A549 (cell line): ENCODE data around the gene MAN1C1. TPM values are rescaled to one million over a fixed set of nuclear protein-coding genes. Genes with fewer than 3 reads are reported as not detected.

Experiments used
- ATAC-seq, 2 experiments: fragments of 200-7000 bp in 1 of 2; fragments of >200 bp in 1 of 2; cut with Nextera tagmentation in 1 of 2; cut with Tn5 transposase in 1 of 2; 3 replicates each; pipeline versions ENCODE4 v1.8.0 to v1.9.1; 2018 to 2020; ENCODE audit warnings: mild to moderate bottlenecking in 1 of 2, moderate library complexity in 1 of 2
- CTCF ChIA-PET: fragments of 300-600 bp; sonication (Branson Sonifier 250); formaldehyde crosslinking; extraction: SDS; loops from one replicate; lab custom pipeline; 2021; ENCODE audit warnings: antibody characterized with exemption, inconsistent platforms; lab: Yijun Ruan, JAX
- POLR2A ChIA-PET: fragments of 350-600 bp; formaldehyde crosslinking; extraction: SDS; loops from one replicate; lab custom pipeline; 2021; ENCODE audit warnings: antibody characterized with exemption, inconsistent platforms; lab: Yijun Ruan, JAX
- DNase-seq, 2 experiments: peaks; one replicate each; pipeline versions ENCODE4 v3.0.0 to v3.0.0-alpha.2; 2011 to 2016; ENCODE audit warnings: low read depth in 1 of 2, low spot score in 1 of 2
- FAIRE-seq: peaks from 2 replicates; lab custom pipeline; 2011; peaks lifted over from hg19 to GRCh38; lab: Jason Lieb, UNC
- H3K27ac ChIP-seq, 2 experiments: fragments of >200 bp; sonication (Bioruptor Twin); formaldehyde crosslinking; 3 replicates each; pipeline ENCODE4 v1.5.1; 2016 to 2017
- H3K4me1 ChIP-seq: fragments of >200 bp; sonication (Bioruptor Twin); formaldehyde crosslinking; 3 replicates; pipeline ENCODE4 v1.6.1; 2016
- H3K4me2 ChIP-seq: fragments of >200 bp; sonication (Bioruptor Twin); formaldehyde crosslinking; 3 replicates; pipeline ENCODE4 v1.6.1; 2016
- H3K4me3 ChIP-seq: fragments of >200 bp; sonication (Bioruptor Twin); formaldehyde crosslinking; 3 replicates; pipeline ENCODE4 v1.5.1; 2016
- H3K9me3 ChIP-seq: fragments of >200 bp; sonication (Bioruptor Twin); formaldehyde crosslinking; 3 replicates; pipeline ENCODE4 v1.6.1; 2016
- BCL3 ChIP-seq: fragments of >200 bp; sonication (Bioruptor Twin); formaldehyde crosslinking; IDR thresholded peaks from 3 replicates; pipeline ENCODE4 v1.6.1; 2016
- BHLHE40 ChIP-seq: IDR thresholded peaks from 2 replicates; pipeline ENCODE4 v1.6.1; 2012; ENCODE audit warnings: low read depth, low read length, inconsistent platforms
- CEBPB ChIP-seq, 2 experiments: fragments of >200 bp in 1 of 2; sonication (Bioruptor Twin) in 1 of 2; formaldehyde crosslinking in 1 of 2; IDR thresholded peaks; 2 replicates each; pipeline ENCODE4 v1.6.1; 2012 to 2016
- CHD2 ChIP-seq: fragments of 150-350 bp; IDR thresholded peaks from 2 replicates; pipeline ENCODE4 v1.6.1; 2014; ENCODE audit warnings: low read length; ENCODE audit not compliant: partially characterized antibody
- EHF ChIP-seq: fragments of 250-450 bp; sonication (Bioruptor Pico); IDR thresholded peaks from 2 replicates; pipeline ENCODE4 v1.5.0; 2020; ENCODE audit warnings: mild to moderate bottlenecking
- EHMT2 ChIP-seq: fragments of 200-600 bp; sonication (generic); IDR thresholded peaks from 2 replicates; pipeline ENCODE4 v1.6.1; 2016; ENCODE audit warnings: antibody characterized with exemption, low read depth, mild to moderate bottlenecking, moderate library complexity
- EP300 ChIP-seq, 2 experiments: fragments of >200 bp; sonication (Bioruptor Twin); formaldehyde crosslinking; IDR thresholded peaks; 2 replicates in 1 of 2; 3 replicates in 1 of 2; pipeline ENCODE4 v1.6.1; 2016 to 2017
- FOSL2 ChIP-seq, 2 experiments: fragments of 450-650 bp in 1 of 2; fragments of >200 bp in 1 of 2; sonication (Bioruptor Twin) in 1 of 2; formaldehyde crosslinking; IDR thresholded peaks; 2 replicates each; pipeline versions ENCODE4 v1.5.0 to v1.6.1; 2016 to 2020; ENCODE audit warnings: mild to moderate bottlenecking in 1 of 2, moderate library complexity in 1 of 2
- HDAC2 ChIP-seq: fragments of 200-600 bp; sonication (generic); IDR thresholded peaks from 2 replicates; pipeline ENCODE4 v1.6.1; 2016
- KDM1A ChIP-seq: fragments of 200-600 bp; sonication (generic); IDR thresholded peaks from 2 replicates; pipeline ENCODE4 v1.6.1; 2016; ENCODE audit warnings: low read depth, mild to moderate bottlenecking
- MAX ChIP-seq: IDR thresholded peaks from 2 replicates; pipeline ENCODE4 v1.6.1; 2012
- MAZ ChIP-seq: fragments of 150-350 bp; IDR thresholded peaks from 2 replicates; pipeline ENCODE4 v1.6.1; 2014; ENCODE audit warnings: antibody characterized with exemption, low read depth, low read length, borderline replicate concordance
- NFE2L2 ChIP-seq: fragments of 150-350 bp; conservative IDR thresholded peaks from 2 replicates; pipeline ENCODE4 v1.6.1; 2014; ENCODE audit warnings: low read length
- NPAS2 ChIP-seq: fragments of 250-450 bp; sonication (Bioruptor Pico); IDR thresholded peaks from 2 replicates; pipeline ENCODE4 v1.8.0; 2022; ENCODE audit warnings: mild to moderate bottlenecking, moderate library complexity, borderline replicate concordance
- NR3C1 ChIP-seq: fragments of >200 bp; sonication (Bioruptor Twin); formaldehyde crosslinking; IDR thresholded peaks from 3 replicates; pipeline ENCODE4 v1.6.1; 2017
- POLR2A ChIP-seq: IDR thresholded peaks from 2 replicates; pipeline ENCODE4 v1.6.1; 2012; ENCODE audit warnings: mild to moderate bottlenecking, low read length
- POLR2AphosphoS2 ChIP-seq: conservative IDR thresholded peaks from 2 replicates; pipeline ENCODE4 v1.6.1; 2012; ENCODE audit warnings: low read length, improper control_type of control experiment, inconsistent platforms
- RAD21 ChIP-seq, 2 experiments: fragments of >200 bp in 1 of 2; sonication (Bioruptor Twin) in 1 of 2; formaldehyde crosslinking in 1 of 2; IDR thresholded peaks in 1 of 2; conservative IDR thresholded peaks in 1 of 2; 2 replicates in 1 of 2; 3 replicates in 1 of 2; pipeline ENCODE4 v1.6.1; 2012 to 2018; ENCODE audit warnings: inconsistent platforms in 1 of 2
- RFX5 ChIP-seq: fragments of 450-650 bp; IDR thresholded peaks from 2 replicates; pipeline ENCODE4 v1.7.1; 2014; ENCODE audit warnings: antibody characterized with exemption, mild to moderate bottlenecking, moderate library complexity
- TP53 ChIP-seq: fragments of 250-450 bp; sonication (Bioruptor Pico); IDR thresholded peaks from 2 replicates; pipeline ENCODE4 v1.5.0; 2021; ENCODE audit warnings: mild to moderate bottlenecking, moderate library complexity
- WGBS: methylation state at CpG from one replicate; pipeline ENCODE4 v1.1.6; 2017; ENCODE audit errors: missing lambda C conversion rate; 5-methylcytosine and 5-hydroxymethylcytosine counted together
- polyA plus RNA-seq, 4 experiments: library from polyadenylated mRNA; depleted of rRNA in 3 of 4; stranded (reverse); fragments of >200 nt; fragmentation: RNase III in 1 of 4; extraction: RNeasy Plus Mini Kit Qiagen cat#74134 plus additional on column Dnase treatment in 1 of 4; gene quantifications; 2 replicates in 3 of 4; 3 replicates in 1 of 4; pipeline ENCODE4 v1.2.3, GENCODE V29; 2011 to 2017
- TF ChIP-seq, protein P1 (sequence below): IDR thresholded peaks from 2 replicates; pipeline ENCODE4 v1.6.1; 2012
- TF ChIP-seq, protein P2 (sequence below): fragments of 250-450 bp; sonication (Bioruptor Pico); IDR thresholded peaks from 2 replicates; pipeline ENCODE4 v1.5.0; 2020; ENCODE audit warnings: low read depth, mild to moderate bottlenecking, moderate library complexity
- TF ChIP-seq, protein P3 (sequence below): fragments of 200-600 bp; sonication (generic); IDR thresholded peaks from 2 replicates; pipeline ENCODE4 v1.6.1; 2016; ENCODE audit warnings: antibody characterized with exemption, mild to moderate bottlenecking, moderate library complexity

Gene MAN1C1
- polyA plus RNA-seq, 2 of the 4 experiments (the other 2 are of a cell fraction): 0.22 to 0.27 TPM

DNA sequence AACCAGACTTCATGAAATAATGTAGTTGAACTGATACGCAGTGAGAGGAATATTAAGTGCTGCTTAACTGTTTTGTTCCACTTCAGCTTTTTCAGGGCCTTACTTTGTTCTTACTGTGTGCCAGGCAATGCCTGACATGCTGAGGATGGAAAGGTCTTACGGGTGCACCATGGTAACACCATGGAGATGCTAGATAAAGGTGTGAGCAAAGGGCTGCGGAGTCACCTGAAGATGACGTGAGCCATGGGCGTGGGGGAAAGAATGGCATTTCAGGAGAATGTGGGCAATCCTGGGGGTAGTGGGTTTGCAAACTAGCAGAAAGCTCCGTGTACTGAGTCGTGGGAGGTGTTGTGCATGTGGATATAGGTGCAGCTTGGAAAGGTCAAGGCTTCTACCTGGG lies 27.3 kb downstream of the MAN1C1 start (continued):
- TF ChIP-seq RAD21 (conservative IDR thresholded peaks at IDR 0.05 in 1 of 2, IDR thresholded peaks at IDR 0.05 in 1 of 2) (no peak), RFX5 (no peak), FOSL2 (IDR thresholded peaks at IDR 0.05) (no peak), FOSL2 (CRISPR knock-in tag; IDR thresholded peaks at IDR 0.05) (no peak)

- ChIA-PET POLR2A (no interaction called here), CTCF (interaction anchor here (1.4 kb wide), 1 partner anchor 47 kb away, joined by 3 read pairs; no protein-coding TSS in a partner anchor)
- DNase-seq (no peak), FAIRE-seq (no peak), ATAC-seq (no peak)
- H3K27ac ChIP-seq: no peak overlapping the region
- no peaks in the 10 kb centered on the region for H3K4me1 ChIP-seq
- TF ChIP-seq, protein P1, sequence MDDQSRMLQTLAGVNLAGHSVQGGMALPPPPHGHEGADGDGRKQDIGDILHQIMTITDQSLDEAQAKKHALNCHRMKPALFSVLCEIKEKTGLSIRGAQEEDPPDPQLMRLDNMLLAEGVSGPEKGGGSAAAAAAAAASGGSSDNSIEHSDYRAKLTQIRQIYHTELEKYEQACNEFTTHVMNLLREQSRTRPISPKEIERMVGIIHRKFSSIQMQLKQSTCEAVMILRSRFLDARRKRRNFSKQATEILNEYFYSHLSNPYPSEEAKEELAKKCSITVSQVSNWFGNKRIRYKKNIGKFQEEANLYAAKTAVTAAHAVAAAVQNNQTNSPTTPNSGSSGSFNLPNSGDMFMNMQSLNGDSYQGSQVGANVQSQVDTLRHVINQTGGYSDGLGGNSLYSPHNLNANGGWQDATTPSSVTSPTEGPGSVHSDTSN: no peak
- TF ChIP-seq NFE2L2 (no peak), EHMT2 (no peak), NR3C1 (no peak), HDAC2 (no peak), MAZ (no peak), KDM1A (no peak), TP53 (no peak), CEBPB (IDR thresholded peaks at IDR 0.05) (no peak), POLR2A (no peak), MAX (no peak), EHF (no peak), EP300 (IDR thresholded peaks at IDR 0.05) (no peak), BHLHE40 (no peak), NPAS2 (CRISPR knock-in tag) (no peak)
- TF ChIP-seq, protein P2, sequence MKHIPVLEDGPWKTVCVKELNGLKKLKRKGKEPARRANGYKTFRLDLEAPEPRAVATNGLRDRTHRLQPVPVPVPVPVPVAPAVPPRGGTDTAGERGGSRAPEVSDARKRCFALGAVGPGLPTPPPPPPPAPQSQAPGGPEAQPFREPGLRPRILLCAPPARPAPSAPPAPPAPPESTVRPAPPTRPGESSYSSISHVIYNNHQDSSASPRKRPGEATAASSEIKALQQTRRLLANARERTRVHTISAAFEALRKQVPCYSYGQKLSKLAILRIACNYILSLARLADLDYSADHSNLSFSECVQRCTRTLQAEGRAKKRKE (CRISPR knock-in tag): no peak
- H3K9me3 ChIP-seq: no peaks in the 10 kb centered on the region
- no peak overlapping the region for H3K4me2 ChIP-seq
- no peak overlapping the region for H3K4me3 ChIP-seq
- 25% methylated on average over 4 of the region's 4 CpGs for WGBS
These were observed 28.4 kb downstream of the MAN1C1 start for GRCh38 chr1:25644962-25645361.

- H3K4me1 ChIP-seq: no peaks in the 10 kb centered on the region
- WGBS: 67% methylated on average over 22 of the region's 23 CpGs
- ChIA-PET POLR2A (no interaction called here), CTCF (interaction anchor here (1.4 kb wide), 1 partner anchor 46 kb away, joined by 3 read pairs; no protein-coding TSS in a partner anchor)
- TF ChIP-seq BCL3 (no peak), CHD2 (no peak), POLR2AphosphoS2 (no peak), NFE2L2 (no peak)
- TF ChIP-seq, protein P3, sequence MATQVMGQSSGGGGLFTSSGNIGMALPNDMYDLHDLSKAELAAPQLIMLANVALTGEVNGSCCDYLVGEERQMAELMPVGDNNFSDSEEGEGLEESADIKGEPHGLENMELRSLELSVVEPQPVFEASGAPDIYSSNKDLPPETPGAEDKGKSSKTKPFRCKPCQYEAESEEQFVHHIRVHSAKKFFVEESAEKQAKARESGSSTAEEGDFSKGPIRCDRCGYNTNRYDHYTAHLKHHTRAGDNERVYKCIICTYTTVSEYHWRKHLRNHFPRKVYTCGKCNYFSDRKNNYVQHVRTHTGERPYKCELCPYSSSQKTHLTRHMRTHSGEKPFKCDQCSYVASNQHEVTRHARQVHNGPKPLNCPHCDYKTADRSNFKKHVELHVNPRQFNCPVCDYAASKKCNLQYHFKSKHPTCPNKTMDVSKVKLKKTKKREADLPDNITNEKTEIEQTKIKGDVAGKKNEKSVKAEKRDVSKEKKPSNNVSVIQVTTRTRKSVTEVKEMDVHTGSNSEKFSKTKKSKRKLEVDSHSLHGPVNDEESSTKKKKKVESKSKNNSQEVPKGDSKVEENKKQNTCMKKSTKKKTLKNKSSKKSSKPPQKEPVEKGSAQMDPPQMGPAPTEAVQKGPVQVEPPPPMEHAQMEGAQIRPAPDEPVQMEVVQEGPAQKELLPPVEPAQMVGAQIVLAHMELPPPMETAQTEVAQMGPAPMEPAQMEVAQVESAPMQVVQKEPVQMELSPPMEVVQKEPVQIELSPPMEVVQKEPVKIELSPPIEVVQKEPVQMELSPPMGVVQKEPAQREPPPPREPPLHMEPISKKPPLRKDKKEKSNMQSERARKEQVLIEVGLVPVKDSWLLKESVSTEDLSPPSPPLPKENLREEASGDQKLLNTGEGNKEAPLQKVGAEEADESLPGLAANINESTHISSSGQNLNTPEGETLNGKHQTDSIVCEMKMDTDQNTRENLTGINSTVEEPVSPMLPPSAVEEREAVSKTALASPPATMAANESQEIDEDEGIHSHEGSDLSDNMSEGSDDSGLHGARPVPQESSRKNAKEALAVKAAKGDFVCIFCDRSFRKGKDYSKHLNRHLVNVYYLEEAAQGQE: no peak
- FAIRE-seq: no peak
- H3K9me3 ChIP-seq: no peaks in the 10 kb centered on the region
- DNase-seq: no peak
- no peak overlapping the region for H3K4me2 ChIP-seq
- no peak for ATAC-seq
- no peak overlapping the region for H3K4me3 ChIP-seq
- no peak overlapping the region for H3K27ac ChIP-seq
These were observed 29.2 kb downstream of the MAN1C1 start for GRCh38 chr1:25645637-25646400.
